ENCODE results near the gene DVL1. TPM values are rescaled to one million over a fixed set of nuclear protein-coding genes. Genes with fewer than 3 reads are reported as not detected.

The DVL1 gene
- total and polyA plus RNA-seq, 2 of the 13 experiments (the other 11 are each of a cell fraction or from before 2014, with no cell fraction given): 30.8 to 60.4 TPM

DNA sequence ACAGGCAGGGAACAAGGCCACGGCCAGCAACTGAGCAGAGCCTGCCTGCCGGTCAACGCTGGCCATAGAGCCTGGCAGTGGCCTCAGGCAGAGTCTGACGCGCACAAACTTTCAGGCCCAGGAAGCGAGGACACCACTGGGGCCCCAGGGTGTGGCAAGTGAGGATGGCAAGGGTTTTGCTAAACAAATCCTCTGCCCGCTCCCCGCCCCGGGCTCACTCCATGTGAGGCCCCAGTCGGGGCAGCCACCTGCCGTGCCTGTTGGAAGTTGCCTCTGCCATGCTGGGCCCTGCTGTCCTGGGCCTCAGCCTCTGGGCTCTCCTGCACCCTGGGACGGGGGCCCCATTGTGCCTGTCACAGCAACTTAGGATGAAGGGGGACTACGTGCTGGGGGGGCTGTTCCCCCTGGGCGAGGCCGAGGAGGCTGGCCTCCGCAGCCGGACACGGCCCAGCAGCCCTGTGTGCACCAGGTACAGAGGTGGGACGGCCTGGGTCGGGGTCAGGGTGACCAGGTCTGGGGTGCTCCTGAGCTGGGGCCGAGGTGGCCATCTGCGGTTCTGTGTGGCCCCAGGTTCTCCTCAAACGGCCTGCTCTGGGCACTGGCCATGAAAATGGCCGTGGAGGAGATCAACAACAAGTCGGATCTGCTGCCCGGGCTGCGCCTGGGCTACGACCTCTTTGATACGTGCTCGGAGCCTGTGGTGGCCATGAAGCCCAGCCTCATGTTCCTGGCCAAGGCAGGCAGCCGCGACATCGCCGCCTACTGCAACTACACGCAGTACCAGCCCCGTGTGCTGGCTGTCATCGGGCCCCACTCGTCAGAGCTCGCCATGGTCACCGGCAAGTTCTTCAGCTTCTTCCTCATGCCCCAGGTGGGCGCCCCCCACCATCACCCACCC lies 17.9 kb downstream of the DVL1 start, which contains the start of gene TAS1R3 (continued):
- TF ChIP-seq HNF1B (CRISPR knock-in tag; IDR thresholded peaks at IDR 0.05) (0 out of 2 replicates have a peak, but pooled peaks have one; percentile 27), TP53 (CRISPR knock-in tag; conservative IDR thresholded peaks at IDR 0.05) (no peak), ATF7-NPFF (CRISPR knock-in tag; IDR thresholded peaks at IDR 0.05; ENCODE audit: low read depth) (no peak), CHD2 (IDR thresholded peaks at IDR 0.05; ENCODE audit: low read depth, low read length) (no peak), HMG20B (CRISPR knock-in tag; conservative IDR thresholded peaks at IDR 0.05) (no peak), SRF (IDR thresholded peaks at IDR 0.05; ENCODE audit: low read depth, low read length) (no peak), GMEB1 (CRISPR knock-in tag; IDR thresholded peaks at IDR 0.05; ENCODE audit: borderline replicate concordance) (peak; percentile 32; the same call in 1 of the 2 replicates), NFE2 (CRISPR knock-in tag; IDR thresholded peaks at IDR 0.05) (no peak), SOX13 (IDR thresholded peaks at IDR 0.05) (no peak), SOX13 (CRISPR knock-in tag; conservative IDR thresholded peaks at IDR 0.05 in 1 of 2, IDR thresholded peaks at IDR 0.05 in 1 of 2) (no peak), AKAP8 (CRISPR knock-in tag; IDR thresholded peaks at IDR 0.05) (no peak), RXRA (CRISPR knock-in tag; IDR thresholded peaks at IDR 0.05) (no peak), ZNF629 (CRISPR knock-in tag; conservative IDR thresholded peaks at IDR 0.05) (no peak), RBFOX2 (IDR thresholded peaks at IDR 0.05; ENCODE audit: low read depth, low read length) (0 out of 2 replicates have a peak, but pooled peaks have one; percentile 24), ZNF17 (CRISPR knock-in tag; IDR thresholded peaks at IDR 0.05) (no peak), POLR2A (IDR thresholded peaks at IDR 0.05; ENCODE audit: insufficient read depth in 1 of 2, low read depth in 2 of 2, low read length in 2 of 2) (no peak), ESRRA (CRISPR knock-in tag; IDR thresholded peaks at IDR 0.05; ENCODE audit: low read depth) (no peak), ZNF672 (CRISPR knock-in tag; IDR thresholded peaks at IDR 0.05) (peak; percentile 41; the same call in 1 of the 2 replicates), ZNF3 (CRISPR knock-in tag; IDR thresholded peaks at IDR 0.05) (no peak), ZBTB21 (CRISPR knock-in tag; IDR thresholded peaks at IDR 0.05) (no peak), KLF9 (CRISPR knock-in tag; IDR thresholded peaks at IDR 0.05; ENCODE audit: low read depth) (no peak)
- TF ChIP-seq, protein P1, sequence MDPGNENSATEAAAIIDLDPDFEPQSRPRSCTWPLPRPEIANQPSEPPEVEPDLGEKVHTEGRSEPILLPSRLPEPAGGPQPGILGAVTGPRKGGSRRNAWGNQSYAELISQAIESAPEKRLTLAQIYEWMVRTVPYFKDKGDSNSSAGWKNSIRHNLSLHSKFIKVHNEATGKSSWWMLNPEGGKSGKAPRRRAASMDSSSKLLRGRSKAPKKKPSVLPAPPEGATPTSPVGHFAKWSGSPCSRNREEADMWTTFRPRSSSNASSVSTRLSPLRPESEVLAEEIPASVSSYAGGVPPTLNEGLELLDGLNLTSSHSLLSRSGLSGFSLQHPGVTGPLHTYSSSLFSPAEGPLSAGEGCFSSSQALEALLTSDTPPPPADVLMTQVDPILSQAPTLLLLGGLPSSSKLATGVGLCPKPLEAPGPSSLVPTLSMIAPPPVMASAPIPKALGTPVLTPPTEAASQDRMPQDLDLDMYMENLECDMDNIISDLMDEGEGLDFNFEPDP (CRISPR knock-in tag; conservative IDR thresholded peaks at IDR 0.05): no peak
- TF ChIP-seq, protein P2, sequence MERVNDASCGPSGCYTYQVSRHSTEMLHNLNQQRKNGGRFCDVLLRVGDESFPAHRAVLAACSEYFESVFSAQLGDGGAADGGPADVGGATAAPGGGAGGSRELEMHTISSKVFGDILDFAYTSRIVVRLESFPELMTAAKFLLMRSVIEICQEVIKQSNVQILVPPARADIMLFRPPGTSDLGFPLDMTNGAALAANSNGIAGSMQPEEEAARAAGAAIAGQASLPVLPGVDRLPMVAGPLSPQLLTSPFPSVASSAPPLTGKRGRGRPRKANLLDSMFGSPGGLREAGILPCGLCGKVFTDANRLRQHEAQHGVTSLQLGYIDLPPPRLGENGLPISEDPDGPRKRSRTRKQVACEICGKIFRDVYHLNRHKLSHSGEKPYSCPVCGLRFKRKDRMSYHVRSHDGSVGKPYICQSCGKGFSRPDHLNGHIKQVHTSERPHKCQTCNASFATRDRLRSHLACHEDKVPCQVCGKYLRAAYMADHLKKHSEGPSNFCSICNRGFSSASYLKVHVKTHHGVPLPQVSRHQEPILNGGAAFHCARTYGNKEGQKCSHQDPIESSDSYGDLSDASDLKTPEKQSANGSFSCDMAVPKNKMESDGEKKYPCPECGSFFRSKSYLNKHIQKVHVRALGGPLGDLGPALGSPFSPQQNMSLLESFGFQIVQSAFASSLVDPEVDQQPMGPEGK (CRISPR knock-in tag; IDR thresholded peaks at IDR 0.05): 0 out of 2 replicates have a peak, but pooled peaks have one; percentile 18
- TF ChIP-seq, protein P3, sequence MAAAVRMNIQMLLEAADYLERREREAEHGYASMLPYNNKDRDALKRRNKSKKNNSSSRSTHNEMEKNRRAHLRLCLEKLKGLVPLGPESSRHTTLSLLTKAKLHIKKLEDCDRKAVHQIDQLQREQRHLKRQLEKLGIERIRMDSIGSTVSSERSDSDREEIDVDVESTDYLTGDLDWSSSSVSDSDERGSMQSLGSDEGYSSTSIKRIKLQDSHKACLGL (CRISPR knock-in tag; IDR thresholded peaks at IDR 0.05): peak; percentile 27; the same call in 1 of the 2 replicates

Measured in HepG2 (cell line).